ENCODE data around the gene LCE5A.

Gene LCE5A

GRCh38 chr1:152510503-152510902, at the start of gene LCE5A:
LCE5A (plus strand) TSS chr1:152510803; CDS start chr1:152511535, 732 bp downstream.
- Mint-ChIP-seq H3K9me3 (peaks cover 57% of the 10 kb centered on the region), H3K4me1 (no peaks in the 10 kb centered on the region), H3K4me3 (no peak within 1 kb of the TSS), H3K27me3 (ENCODE audit: low read depth) (no peaks in the 10 kb centered on the region), H3K36me3 (ENCODE audit: low read depth) (no peaks in the 10 kb centered on the region), H3K27ac (no peak within 1 kb of the TSS)
- no peak for TF ChIP-seq CTCF (IDR thresholded peaks at IDR 0.05; ENCODE audit: unreplicated experiment in 3 of 3)

- no peak overlapping the region for H3K4me3 Mint-ChIP-seq
- H3K9me3 Mint-ChIP-seq: peaks cover 17% of the 10 kb centered on the region
- no peaks in the 10 kb centered on the region for H3K27me3 Mint-ChIP-seq (ENCODE audit: low read depth)
- no peaks in the 10 kb centered on the region for H3K36me3 Mint-ChIP-seq (ENCODE audit: low read depth)
- H3K4me1 Mint-ChIP-seq: no peaks in the 10 kb centered on the region
- no peak for TF ChIP-seq CTCF (IDR thresholded peaks at IDR 0.05; ENCODE audit: unreplicated experiment in 3 of 3)
- no peak overlapping the region for H3K27ac Mint-ChIP-seq
These were observed 49.1 kb upstream of the LCE5A start for GRCh38 chr1:152461544-152461943.

GRCh38 chr1:152462636-152463035, 48.0 kb upstream of the LCE5A start:
- Mint-ChIP-seq H3K27me3 (ENCODE audit: low read depth) (no peaks in the 10 kb centered on the region), H3K27ac (no peak overlapping the region), H3K4me3 (no peak overlapping the region), H3K36me3 (ENCODE audit: low read depth) (no peaks in the 10 kb centered on the region), H3K9me3 (peaks cover 21% of the 10 kb centered on the region), H3K4me1 (no peaks in the 10 kb centered on the region)
- TF ChIP-seq CTCF (IDR thresholded peaks at IDR 0.05; ENCODE audit: unreplicated experiment in 3 of 3): no peak

- Mint-ChIP-seq H3K27me3 (ENCODE audit: low read depth) (no peaks in the 10 kb centered on the region), H3K27ac (no peak overlapping the region), H3K36me3 (ENCODE audit: low read depth) (no peaks in the 10 kb centered on the region), H3K4me3 (no peak overlapping the region), H3K9me3 (peaks cover 30% of the 10 kb centered on the region), H3K4me1 (no peaks in the 10 kb centered on the region)
- no peak for TF ChIP-seq CTCF (IDR thresholded peaks at IDR 0.05; ENCODE audit: unreplicated experiment in 3 of 3)
These were observed 44.4 kb upstream of the LCE5A start for GRCh38 chr1:152466217-152466616.

- H3K36me3 Mint-ChIP-seq (ENCODE audit: low read depth): peaks cover 7% of the 10 kb centered on the region
- peaks cover 56% of the 10 kb centered on the region for H3K9me3 Mint-ChIP-seq
- H3K27me3 Mint-ChIP-seq (ENCODE audit: low read depth): peaks cover 4% of the 10 kb centered on the region
- H3K4me1 Mint-ChIP-seq: no peaks in the 10 kb centered on the region
- no peak overlapping the region for H3K27ac Mint-ChIP-seq
- H3K4me3 Mint-ChIP-seq: no peak overlapping the region
- no peak for TF ChIP-seq CTCF (IDR thresholded peaks at IDR 0.05; ENCODE audit: unreplicated experiment in 3 of 3)
These were observed 36.6 kb upstream of the LCE5A start for GRCh38 chr1:152473887-152474537.

Data from nephron (organoid).